Measurements from ENCODE around the gene ZNF292.
"Not testable (repeated sequence)": the region's sequence is repeated elsewhere in the genome, so short reads cannot be mapped to it uniquely, and the experiment has no call there.

The ZNF292 gene

DNA sequence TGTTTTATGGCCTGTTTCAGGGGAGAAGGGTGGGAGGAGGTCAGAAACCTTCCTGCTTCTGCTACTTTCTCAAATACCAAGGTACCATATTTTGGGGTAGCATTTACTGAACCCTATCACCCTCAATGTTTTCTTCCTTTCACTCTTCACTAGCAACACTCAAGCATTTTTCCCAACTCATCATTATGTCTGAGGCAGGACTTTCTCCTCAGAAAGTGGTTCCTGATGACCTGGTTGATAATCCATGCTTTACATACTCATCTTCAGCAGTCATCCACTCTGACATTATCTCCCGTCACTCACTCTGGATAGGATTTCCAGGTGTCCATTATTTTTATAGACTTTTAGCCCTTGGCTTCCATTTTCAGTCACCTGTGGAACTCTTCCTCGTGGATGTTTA, 21.1 kb downstream of the ZNF292 start:
- H3K9me3 Mint-ChIP-seq = no peaks in the 10 kb centered on the region
- H3K4me3 Mint-ChIP-seq = no peak overlapping the region
- H3K36me3 Mint-ChIP-seq (ENCODE audit: low read depth) = peaks cover 38% of the 10 kb centered on the region
- intact Hi-C loops (cut with micrococcal nuclease) = no loop called here
- H3K27me3 Mint-ChIP-seq = no peaks in the 10 kb centered on the region
- H3K27ac Mint-ChIP-seq = no peak overlapping the region
- H3K4me1 Mint-ChIP-seq (ENCODE audit: low read depth) = peaks cover 54% of the 10 kb centered on the region

DNA sequence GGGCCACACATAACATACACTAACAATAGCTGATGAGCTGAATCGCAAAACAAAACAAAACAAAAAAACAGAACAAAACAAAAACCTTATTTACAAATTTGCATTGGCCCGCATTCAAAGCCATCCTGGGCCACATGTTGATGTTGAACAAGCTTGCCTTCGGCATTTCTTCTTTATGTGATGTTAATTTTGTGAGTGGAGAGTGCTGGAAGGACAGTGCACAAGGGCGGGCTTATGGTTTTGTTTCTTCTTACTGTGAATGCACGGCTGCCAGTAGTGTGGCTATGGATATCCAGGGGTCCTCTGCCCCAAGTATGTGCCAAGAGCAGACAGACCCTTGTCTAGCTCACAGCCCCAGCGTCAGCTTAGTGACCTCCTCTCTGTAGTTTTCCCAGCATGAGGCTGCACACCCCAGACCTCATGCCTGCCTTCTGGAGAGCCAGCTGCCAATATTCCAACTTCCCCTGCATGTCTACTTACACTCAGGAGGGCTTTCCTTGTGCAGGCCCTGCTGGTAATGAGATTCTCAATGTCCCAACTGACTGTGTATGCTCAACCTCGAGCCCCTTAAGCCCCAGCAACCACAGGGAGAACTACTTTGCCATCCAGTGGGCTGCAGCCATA, 24.9 kb downstream of the ZNF292 start:
- Mint-ChIP-seq H3K4me1 (ENCODE audit: low read depth) (peaks cover 46% of the 10 kb centered on the region), H3K27me3 (no peaks in the 10 kb centered on the region), H3K9me3 (no peaks in the 10 kb centered on the region), H3K27ac (no peak overlapping the region), H3K4me3 (no peak overlapping the region), H3K36me3 (ENCODE audit: low read depth) (peaks cover 46% of the 10 kb centered on the region)
- intact Hi-C loops (cut with micrococcal nuclease) = no loop called here

DNA sequence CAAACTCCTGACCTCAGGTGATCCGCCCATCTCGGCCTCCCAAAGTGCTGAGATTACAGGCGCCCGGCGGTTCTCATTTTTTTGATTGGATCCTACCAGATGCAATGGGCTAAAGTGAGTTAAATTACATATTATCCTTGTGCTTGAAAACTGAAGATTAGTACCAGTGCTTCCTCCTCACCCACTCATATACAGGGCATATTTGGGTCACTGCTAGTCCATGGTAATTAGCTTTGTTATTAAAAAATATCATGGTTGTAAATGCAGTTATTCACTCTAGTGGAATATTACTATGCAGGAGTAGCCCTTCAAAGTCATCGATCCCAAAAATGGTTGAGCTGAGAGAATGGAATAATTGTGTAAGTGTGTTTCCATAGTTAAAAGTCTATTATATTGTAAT, 26.5 kb downstream of the ZNF292 start:
- no peak overlapping the region for H3K27ac Mint-ChIP-seq
- no peaks in the 10 kb centered on the region for H3K27me3 Mint-ChIP-seq
- H3K9me3 Mint-ChIP-seq = no peaks in the 10 kb centered on the region
- H3K36me3 Mint-ChIP-seq (ENCODE audit: low read depth) = peaks cover 49% of the 10 kb centered on the region
- peaks cover 35% of the 10 kb centered on the region for H3K4me1 Mint-ChIP-seq (ENCODE audit: low read depth)
- intact Hi-C loops (cut with micrococcal nuclease) = no loop called here
- H3K4me3 Mint-ChIP-seq = no peak overlapping the region

DNA sequence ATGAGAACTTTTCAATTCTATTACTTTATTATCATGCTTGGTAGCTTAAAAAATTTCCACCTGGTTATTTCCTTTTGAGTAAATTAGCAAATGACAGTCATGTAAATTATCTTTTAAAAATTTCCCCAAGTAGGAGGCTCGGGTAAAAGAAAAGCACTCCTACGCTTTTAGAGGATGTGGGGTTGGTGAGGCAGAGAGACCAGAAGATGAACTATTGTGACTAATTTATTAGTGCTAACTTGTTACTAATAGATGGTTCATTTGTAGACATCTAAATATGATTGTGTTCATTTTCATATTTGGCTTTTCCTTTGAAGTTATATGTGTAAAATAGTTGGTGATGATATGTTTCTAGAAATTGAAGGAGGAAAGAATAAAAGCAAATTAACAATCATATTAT, 27.0 kb downstream of the ZNF292 start:
- Mint-ChIP-seq H3K4me3 (no peak overlapping the region), H3K4me1 (ENCODE audit: low read depth) (peaks cover 30% of the 10 kb centered on the region)

DNA sequence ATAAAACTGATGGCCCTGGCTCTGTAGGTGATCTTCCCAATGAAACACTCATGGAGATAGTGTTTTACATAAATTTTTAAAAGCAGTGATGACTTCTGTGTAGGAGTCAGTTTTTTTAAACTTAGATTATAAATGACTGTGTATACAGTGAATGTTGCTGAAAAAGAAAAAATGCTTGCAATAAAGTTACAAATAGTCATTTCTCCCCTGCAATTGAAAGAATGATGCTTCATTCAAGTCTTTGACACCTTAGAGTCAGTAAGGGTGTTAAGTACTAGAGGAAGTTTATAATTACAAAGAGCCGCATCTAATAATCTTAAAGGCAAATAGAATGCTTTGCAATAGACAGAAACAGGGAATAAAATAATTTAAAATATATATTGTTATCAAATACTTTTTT, 27.6 kb downstream of the ZNF292 start:
- H3K27me3 Mint-ChIP-seq = no peaks in the 10 kb centered on the region
- intact Hi-C loops (cut with micrococcal nuclease) = no loop called here
- no peak overlapping the region for H3K4me3 Mint-ChIP-seq
- H3K27ac Mint-ChIP-seq = no peak overlapping the region
- no peaks in the 10 kb centered on the region for H3K9me3 Mint-ChIP-seq
- peaks cover 44% of the 10 kb centered on the region for H3K36me3 Mint-ChIP-seq (ENCODE audit: low read depth)
- peaks cover 27% of the 10 kb centered on the region for H3K4me1 Mint-ChIP-seq (ENCODE audit: low read depth)

More for the DNA sequence above, 27.0 kb downstream of the ZNF292 start:
- Mint-ChIP-seq H3K36me3 (ENCODE audit: low read depth) (peaks cover 45% of the 10 kb centered on the region), H3K9me3 (no peaks in the 10 kb centered on the region), H3K27me3 (no peaks in the 10 kb centered on the region), H3K27ac (no peak overlapping the region)
- intact Hi-C loops (cut with micrococcal nuclease) = no loop called here

DNA sequence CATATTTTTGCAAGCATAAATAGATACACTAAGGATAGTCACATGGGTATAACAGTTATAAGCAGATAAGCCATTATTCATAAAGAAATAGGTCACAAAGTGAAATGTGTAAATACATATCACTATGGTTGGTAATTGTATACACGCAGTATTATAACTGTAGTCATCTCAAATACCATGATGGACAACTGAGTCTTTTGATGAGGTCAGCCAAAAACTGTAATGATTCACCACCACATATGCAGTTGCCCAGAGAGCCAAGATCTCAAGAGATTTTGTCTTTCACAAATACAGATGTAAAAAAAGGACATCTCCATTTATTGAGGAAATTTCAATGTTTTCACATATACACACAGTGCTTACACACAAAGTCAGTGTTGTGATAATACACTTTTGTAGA, 28.3 kb downstream of the ZNF292 start:
- no peak overlapping the region for H3K27ac Mint-ChIP-seq
- peaks cover 44% of the 10 kb centered on the region for H3K36me3 Mint-ChIP-seq (ENCODE audit: low read depth)
- intact Hi-C loops (cut with micrococcal nuclease) = no loop called here
- H3K4me1 Mint-ChIP-seq (ENCODE audit: low read depth) = peaks cover 22% of the 10 kb centered on the region
- no peaks in the 10 kb centered on the region for H3K27me3 Mint-ChIP-seq
- no peak overlapping the region for H3K4me3 Mint-ChIP-seq
- H3K9me3 Mint-ChIP-seq = no peaks in the 10 kb centered on the region

DNA sequence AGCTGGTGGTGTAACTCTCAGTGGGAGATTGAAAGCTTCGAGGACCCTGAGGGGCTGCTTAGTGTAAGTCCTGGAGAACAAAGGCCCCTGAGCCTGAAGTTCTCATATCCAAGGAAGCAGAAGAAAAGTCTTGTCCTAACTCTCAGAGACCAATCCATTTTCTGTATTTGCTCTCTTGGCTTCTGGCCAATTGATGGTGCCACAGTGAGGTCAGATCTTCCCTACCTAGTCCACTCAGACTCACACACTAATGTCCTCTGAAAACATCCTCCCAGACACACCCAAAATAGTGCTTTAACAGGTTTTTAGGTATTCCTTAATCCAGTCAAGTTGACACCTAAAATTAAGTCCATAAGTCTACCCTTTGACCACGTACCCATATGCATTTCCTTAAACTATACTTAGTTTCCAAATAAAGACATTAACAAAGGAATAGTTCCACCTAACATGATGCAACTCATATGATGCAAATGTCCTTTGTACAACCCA, 29.4 kb downstream of the ZNF292 start:
- no peaks in the 10 kb centered on the region for H3K9me3 Mint-ChIP-seq
- intact Hi-C loops (cut with micrococcal nuclease) = no loop called here
- peaks cover 22% of the 10 kb centered on the region for H3K4me1 Mint-ChIP-seq (ENCODE audit: low read depth)
- no peak overlapping the region for H3K27ac Mint-ChIP-seq
- H3K27me3 Mint-ChIP-seq = no peaks in the 10 kb centered on the region
- H3K4me3 Mint-ChIP-seq = no peak overlapping the region
- H3K36me3 Mint-ChIP-seq (ENCODE audit: low read depth) = peaks cover 42% of the 10 kb centered on the region

DNA sequence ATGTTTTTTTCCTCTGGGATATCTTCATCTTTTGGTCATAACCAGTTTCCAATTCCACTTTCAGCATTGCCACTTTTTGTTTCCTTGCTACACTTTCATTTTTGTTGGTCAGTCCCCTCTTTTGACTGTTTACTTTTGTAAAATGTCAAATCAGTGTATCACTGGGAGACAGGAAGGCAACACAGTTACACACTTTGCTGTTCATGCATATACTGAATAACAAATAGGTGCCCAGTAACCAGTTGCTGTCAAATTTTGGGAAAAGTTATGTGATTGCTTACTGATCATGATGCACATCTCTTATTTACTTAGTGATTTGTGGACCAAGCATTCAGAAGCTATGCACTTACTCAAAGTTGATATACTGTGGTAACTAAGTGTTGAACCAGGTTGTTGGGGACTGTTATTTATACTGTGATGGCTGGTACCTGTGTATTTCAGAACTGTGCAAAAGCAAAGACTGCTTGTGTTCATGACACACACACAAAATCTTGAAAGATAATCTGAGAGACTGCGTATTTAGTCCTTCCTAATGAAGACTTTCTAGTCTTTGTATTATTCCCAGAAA, 41.0 kb downstream of the ZNF292 start:
- intact Hi-C loops (cut with micrococcal nuclease) = no loop called here
- Mint-ChIP-seq H3K27me3 (no peaks in the 10 kb centered on the region), H3K9me3 (no peaks in the 10 kb centered on the region), H3K36me3 (ENCODE audit: low read depth) (peaks cover 3% of the 10 kb centered on the region), H3K4me3 (no peak overlapping the region), H3K4me1 (ENCODE audit: low read depth) (peaks cover 18% of the 10 kb centered on the region), H3K27ac (no peak overlapping the region)

DNA sequence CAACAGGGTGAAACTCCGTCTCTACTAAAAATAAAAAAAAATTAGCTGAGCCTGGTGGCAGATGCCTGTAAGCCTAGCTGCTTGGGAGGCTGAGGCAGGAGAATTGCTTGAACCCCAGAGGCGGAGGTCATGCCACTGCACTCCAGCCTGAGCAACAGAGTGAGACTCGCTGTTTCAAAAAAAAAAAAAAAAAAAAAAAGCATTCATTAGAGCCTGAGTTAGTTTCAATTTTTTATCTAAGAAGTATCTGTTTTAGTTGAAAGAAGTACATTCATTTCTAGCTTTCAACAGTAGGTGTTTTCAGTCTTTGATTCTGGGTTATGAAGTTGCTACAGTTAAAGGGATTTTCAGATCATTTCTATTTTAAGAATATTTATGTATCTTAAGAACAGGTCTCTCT, 42.2 kb downstream of the ZNF292 start:
- peaks cover 18% of the 10 kb centered on the region for H3K4me1 Mint-ChIP-seq (ENCODE audit: low read depth)
- H3K27me3 Mint-ChIP-seq = no peaks in the 10 kb centered on the region
- peaks cover 6% of the 10 kb centered on the region for H3K36me3 Mint-ChIP-seq (ENCODE audit: low read depth)
- intact Hi-C loops (cut with micrococcal nuclease) = no loop called here
- H3K27ac Mint-ChIP-seq = no peak overlapping the region
- H3K9me3 Mint-ChIP-seq = no peaks in the 10 kb centered on the region
- H3K4me3 Mint-ChIP-seq = no peak overlapping the region

DNA sequence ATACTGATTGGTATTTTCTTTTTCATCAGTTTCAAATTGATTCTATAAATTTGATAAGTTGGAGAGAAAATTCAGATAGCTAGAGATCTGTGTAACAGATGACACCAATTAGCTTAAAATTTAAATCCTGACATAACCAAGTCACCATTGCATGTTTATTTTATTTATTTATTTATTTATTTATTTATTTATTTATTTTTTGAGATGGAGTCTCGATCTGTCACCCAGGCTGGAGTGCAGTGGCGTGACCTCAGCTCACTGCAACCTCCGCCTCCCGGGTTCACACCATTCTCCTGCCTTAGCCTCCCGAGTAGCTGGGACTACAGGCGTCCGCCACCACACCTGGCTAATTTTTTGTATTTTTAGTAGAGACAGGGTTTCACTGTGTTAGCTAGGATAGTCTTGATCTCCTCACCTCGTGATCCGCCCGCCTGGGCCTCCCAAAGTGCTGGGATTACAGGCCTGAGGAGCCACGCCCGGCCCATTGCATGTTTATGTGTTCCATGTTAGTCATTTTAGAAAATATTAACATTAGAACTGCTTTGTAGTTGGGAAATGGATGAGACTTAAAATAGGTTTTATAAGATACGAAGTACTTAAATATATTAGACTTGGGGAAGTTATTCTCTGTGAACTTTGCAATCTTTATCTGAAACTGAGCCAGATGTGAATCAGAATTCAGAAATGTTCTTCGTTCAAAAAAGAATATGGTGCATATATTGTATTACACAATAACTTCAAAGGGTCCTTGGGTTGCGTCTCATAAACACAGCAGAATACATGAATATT, 42.9 kb downstream of the ZNF292 start:
- not testable (repeated sequence) for H3K9me3 Mint-ChIP-seq

DNA sequence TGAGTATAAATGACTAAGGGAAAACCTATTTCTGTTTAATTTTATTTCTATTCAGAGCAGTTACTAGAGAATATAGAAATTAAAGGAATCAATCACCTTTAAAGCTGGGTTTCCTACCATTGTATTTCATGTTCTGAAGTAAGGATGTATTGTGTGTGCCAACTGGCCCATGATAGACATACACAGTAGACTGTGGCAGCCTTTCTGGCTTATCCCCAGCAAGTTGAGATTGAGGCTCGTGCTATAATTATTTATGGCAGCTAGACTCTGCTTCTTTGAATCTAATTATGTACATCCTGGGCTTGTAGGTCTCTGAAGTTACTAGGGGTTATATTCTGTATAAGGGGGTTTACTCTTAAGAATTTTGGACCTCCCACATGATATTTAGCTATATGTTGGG, 44.4 kb downstream of the ZNF292 start:
- no peaks in the 10 kb centered on the region for H3K27me3 Mint-ChIP-seq
- no peak overlapping the region for H3K4me3 Mint-ChIP-seq
- no peak overlapping the region for H3K27ac Mint-ChIP-seq
- H3K9me3 Mint-ChIP-seq = no peaks in the 10 kb centered on the region
- intact Hi-C loops (cut with micrococcal nuclease) = no loop called here
- H3K4me1 Mint-ChIP-seq (ENCODE audit: low read depth) = peaks cover 11% of the 10 kb centered on the region
- H3K36me3 Mint-ChIP-seq (ENCODE audit: low read depth) = peaks cover 6% of the 10 kb centered on the region

More for the DNA sequence above, 42.9 kb downstream of the ZNF292 start:
- H3K27me3 Mint-ChIP-seq; H3K36me3 Mint-ChIP-seq (ENCODE audit: low read depth); intact Hi-C loops (cut with micrococcal nuclease); H3K27ac Mint-ChIP-seq; H3K4me3 Mint-ChIP-seq: not testable (repeated sequence)
- peaks cover 18% of the 10 kb centered on the region for H3K4me1 Mint-ChIP-seq (ENCODE audit: low read depth)

DNA sequence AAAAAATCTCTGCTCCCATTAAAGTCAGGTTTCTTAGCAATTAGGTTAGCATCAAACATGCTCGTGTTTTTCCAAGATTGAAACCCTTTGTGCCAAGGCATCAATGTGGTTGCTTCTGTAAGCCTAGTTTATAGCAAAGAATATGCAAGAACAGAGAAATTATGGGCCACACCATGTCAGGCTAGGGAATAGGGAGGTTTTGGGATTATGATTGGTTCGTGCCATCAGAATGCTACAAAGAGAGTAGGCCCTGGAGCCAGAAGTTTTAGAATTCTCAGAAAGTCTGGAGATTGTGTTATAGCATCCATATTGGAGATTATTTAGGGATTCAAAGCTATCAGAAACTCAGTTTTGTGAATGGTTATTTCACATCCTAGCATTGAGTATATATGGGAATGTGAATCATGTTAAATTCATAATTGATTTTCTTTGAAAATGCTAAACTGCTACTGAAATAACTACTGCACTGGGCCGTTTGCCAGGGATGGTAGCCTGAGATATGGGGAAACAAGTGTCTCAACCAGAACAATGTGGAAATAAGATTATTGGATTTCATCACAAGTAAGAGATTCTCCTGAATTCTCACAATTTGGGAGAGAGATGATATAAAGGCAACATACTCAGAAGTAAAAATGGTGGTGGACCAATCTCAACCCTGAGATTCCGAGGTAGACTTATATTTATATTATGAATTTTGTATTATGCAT, 45.3 kb downstream of the ZNF292 start:
- H3K9me3 Mint-ChIP-seq = no peaks in the 10 kb centered on the region
- peaks cover 10% of the 10 kb centered on the region for H3K36me3 Mint-ChIP-seq (ENCODE audit: low read depth)
- intact Hi-C loops (cut with micrococcal nuclease) = no loop called here
- H3K27ac Mint-ChIP-seq = no peak overlapping the region
- peaks cover 11% of the 10 kb centered on the region for H3K4me1 Mint-ChIP-seq (ENCODE audit: low read depth)
- no peaks in the 10 kb centered on the region for H3K27me3 Mint-ChIP-seq
- H3K4me3 Mint-ChIP-seq = no peak overlapping the region

DNA sequence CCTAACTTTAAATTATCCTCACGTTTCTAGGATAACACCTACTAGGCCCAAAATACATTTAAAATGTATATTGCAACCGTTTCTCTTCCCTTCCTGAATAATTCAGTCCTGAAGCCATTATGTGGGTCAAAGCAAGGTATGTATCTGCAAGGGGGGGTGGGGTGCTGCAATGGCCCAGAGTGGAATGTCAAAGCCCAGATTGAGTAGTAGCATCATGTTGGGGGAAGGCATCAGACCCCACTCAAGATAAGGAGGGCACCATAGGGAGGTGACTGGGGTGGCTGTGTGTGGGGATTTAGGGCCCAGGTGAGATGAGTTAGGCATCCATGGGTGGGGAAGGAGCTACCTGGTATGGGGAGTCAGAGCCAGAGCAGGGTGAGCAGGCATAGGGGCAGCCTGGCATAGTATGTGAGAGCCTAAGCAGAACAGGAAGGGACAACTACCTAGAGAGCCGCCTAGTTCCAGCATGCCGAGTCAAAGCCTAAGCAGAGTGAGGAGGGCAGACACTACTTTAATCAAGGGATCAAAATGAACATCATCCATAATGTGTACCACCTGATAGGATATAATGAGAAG, 48.2 kb downstream of the ZNF292 start:
- Mint-ChIP-seq H3K9me3 (no peaks in the 10 kb centered on the region), H3K27ac (no peak overlapping the region), H3K4me1 (ENCODE audit: low read depth) (peaks cover 25% of the 10 kb centered on the region), H3K36me3 (ENCODE audit: low read depth) (peaks cover 22% of the 10 kb centered on the region), H3K27me3 (no peaks in the 10 kb centered on the region), H3K4me3 (no peak overlapping the region)
- intact Hi-C loops (cut with micrococcal nuclease) = no loop called here

DNA sequence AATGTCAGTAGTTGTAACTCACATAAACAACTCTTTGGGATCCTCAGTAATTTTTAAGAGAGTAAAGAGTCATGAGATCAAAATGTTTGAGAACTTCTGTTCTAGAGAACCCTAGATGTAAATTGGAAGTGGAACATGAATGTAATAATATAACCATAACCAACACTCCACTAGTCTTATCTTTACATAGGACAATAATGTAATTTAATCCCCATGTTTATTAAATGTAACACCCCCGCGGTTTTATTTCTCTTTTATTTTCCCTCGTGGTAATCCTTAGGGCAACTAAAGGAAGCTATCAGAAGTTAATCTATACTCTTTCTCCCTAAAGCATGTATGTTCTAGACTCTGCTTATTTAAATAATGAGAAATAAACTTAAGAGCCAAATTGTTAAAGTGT, 54.4 kb downstream of the ZNF292 start:
- H3K36me3 Mint-ChIP-seq (ENCODE audit: low read depth) = peaks cover 31% of the 10 kb centered on the region
- no peaks in the 10 kb centered on the region for H3K27me3 Mint-ChIP-seq
- H3K4me3 Mint-ChIP-seq = no peak overlapping the region
- H3K27ac Mint-ChIP-seq = no peak overlapping the region
- peaks cover 23% of the 10 kb centered on the region for H3K4me1 Mint-ChIP-seq (ENCODE audit: low read depth)
- intact Hi-C loops (cut with micrococcal nuclease) = no loop called here
- no peaks in the 10 kb centered on the region for H3K9me3 Mint-ChIP-seq

Measured in dendritic cell treated with granulocyte-macrophage colony-stimulating factor and Interleukin-4, amounts not matched to agents 40 ng/mL and 50 ng/mL, for 4 days (primary cell).